ENCODE measurements around the gene FOSB. TPM values are rescaled to one million over a fixed set of nuclear protein-coding genes. Genes with fewer than 3 reads are reported as not detected.

FOSB gene
- total and polyA plus RNA-seq, 9 donors = 2.9 to 295 (median 44.3) TPM

DNA sequence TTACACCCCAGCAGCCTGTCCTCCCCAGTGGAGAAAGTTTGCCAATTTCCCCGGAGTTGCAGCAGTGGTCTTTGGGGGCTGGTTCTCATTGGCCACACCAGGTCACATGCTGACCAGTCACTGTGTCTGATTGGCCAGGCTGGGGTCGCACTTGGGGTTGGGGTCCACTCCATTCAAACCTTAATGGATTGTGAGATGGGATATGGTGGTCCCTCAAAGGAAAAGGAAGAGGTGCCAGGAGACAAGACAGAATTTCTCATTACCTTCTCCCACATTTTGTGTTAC lies 33.9 kb downstream of the FOSB start:
- H3K36me3 ChIP-seq = no peaks in the 10 kb centered on the region
- peaks cover 7% of the 10 kb centered on the region for H3K4me1 ChIP-seq (ENCODE audit: insufficient read depth)
- no peak overlapping the region for H3K4me3 ChIP-seq
- WGBS, 3 donors = 45 to 59% (median 57%) methylated on average over 2 of the region's 2 CpGs
- intact Hi-C loops (cut with DNase I) = no loop called here
- H3K9me3 ChIP-seq = no peaks in the 10 kb centered on the region
- H3K27me3 ChIP-seq = no peaks in the 10 kb centered on the region
- TF ChIP-seq EP300 (IDR thresholded peaks at IDR 0.05) (no peak), POLR2A (IDR thresholded peaks at IDR 0.05) (no peak), CTCF (IDR thresholded peaks at IDR 0.05) (no peak)
- H3K27ac ChIP-seq = no peak overlapping the region
- DNase-seq = no peak

- DNase-seq = no peak
- H3K4me1 ChIP-seq (ENCODE audit: insufficient read depth) = peaks cover 7% of the 10 kb centered on the region
- intact Hi-C loops (cut with DNase I) = no loop called here
- H3K27ac ChIP-seq = no peak overlapping the region
- 57 to 62% (median 62%) methylated on average over 5 of the region's 5 CpGs for WGBS, 3 donors
- H3K27me3 ChIP-seq = no peaks in the 10 kb centered on the region
- H3K4me3 ChIP-seq = no peak overlapping the region
- H3K9me3 ChIP-seq = no peaks in the 10 kb centered on the region
- H3K36me3 ChIP-seq = no peaks in the 10 kb centered on the region
- TF ChIP-seq CTCF (IDR thresholded peaks at IDR 0.05) = no peak
- no peak for TF ChIP-seq POLR2A (IDR thresholded peaks at IDR 0.05)
- TF ChIP-seq EP300 (IDR thresholded peaks at IDR 0.05) = no peak
Measured at GRCh38 chr19:45502111-45502510, 34.3 kb downstream of the FOSB start.

GRCh38 chr19:45503909-45504308 lies 36.1 kb downstream of the FOSB start:
- no peak for DNase-seq
- Histone ChIP-seq H3K4me3 (no peak overlapping the region), H3K36me3 (no peaks in the 10 kb centered on the region), H3K4me1 (ENCODE audit: insufficient read depth) (peaks cover 7% of the 10 kb centered on the region), H3K27me3 (no peaks in the 10 kb centered on the region), H3K27ac (no peak overlapping the region), H3K9me3 (no peaks in the 10 kb centered on the region)
- TF ChIP-seq CTCF (IDR thresholded peaks at IDR 0.05) (no peak), EP300 (IDR thresholded peaks at IDR 0.05) (no peak), POLR2A (IDR thresholded peaks at IDR 0.05) (no peak)
- intact Hi-C loops (cut with DNase I) = no loop called here
- WGBS, 3 donors = 79 to 87% (median 82%) methylated on average over 9 of the region's 9 CpGs

GRCh38 chr19:45505151-45505995 lies 37.6 kb downstream of the FOSB start:
- intact Hi-C loops (cut with DNase I) = loop anchor here in 1 of 4 donors (5.0 kb wide), 1 partner anchor 277 kb away; the partner anchor contains the start of gene DMPK
- 63 to 79% (median 70%) methylated on average over 8 of the region's 8 CpGs for WGBS, 3 donors
- Histone ChIP-seq H3K9me3 (no peaks in the 10 kb centered on the region), H3K27me3 (no peaks in the 10 kb centered on the region), H3K4me3 (no peak overlapping the region), H3K4me1 (ENCODE audit: insufficient read depth) (peaks cover 9% of the 10 kb centered on the region), H3K27ac (peak overlapping the region in 1 of 2 donors; percentile 50), H3K36me3 (no peaks in the 10 kb centered on the region)
- no peak for DNase-seq
- TF ChIP-seq POLR2A (IDR thresholded peaks at IDR 0.05) (no peak), EP300 (IDR thresholded peaks at IDR 0.05) (no peak), CTCF (IDR thresholded peaks at IDR 0.05) (no peak)

All from ovary (tissue), 9 donors.